Coronary artery (tissue), 2 donors: ENCODE data around the gene AMZ1.

Experiments
- DNase-seq: peaks from one replicate; pipeline ENCODE4 v3.0.0-alpha.2; 2017; ENCODE audit warnings: low spot score
- H3K27ac ChIP-seq, 2 donors: fragments of 200-600 bp; sonication (generic); one replicate each; pipeline ENCODE4 v1.5.1; 2016 to 2019
- H3K4me3 ChIP-seq: fragments of 200-600 bp; sonication (generic); 2 replicates; pipeline ENCODE4 v1.5.1; 2016; ENCODE audit warnings: mild to moderate bottlenecking, moderate library complexity
- TF ChIP-seq, protein P1 (sequence below): fragments of 200-600 bp; sonication (generic); IDR thresholded peaks from one replicate; pipeline ENCODE4 v1.5.1; 2019; ENCODE audit warnings: antibody characterized with exemption

AMZ1 gene

DNA sequence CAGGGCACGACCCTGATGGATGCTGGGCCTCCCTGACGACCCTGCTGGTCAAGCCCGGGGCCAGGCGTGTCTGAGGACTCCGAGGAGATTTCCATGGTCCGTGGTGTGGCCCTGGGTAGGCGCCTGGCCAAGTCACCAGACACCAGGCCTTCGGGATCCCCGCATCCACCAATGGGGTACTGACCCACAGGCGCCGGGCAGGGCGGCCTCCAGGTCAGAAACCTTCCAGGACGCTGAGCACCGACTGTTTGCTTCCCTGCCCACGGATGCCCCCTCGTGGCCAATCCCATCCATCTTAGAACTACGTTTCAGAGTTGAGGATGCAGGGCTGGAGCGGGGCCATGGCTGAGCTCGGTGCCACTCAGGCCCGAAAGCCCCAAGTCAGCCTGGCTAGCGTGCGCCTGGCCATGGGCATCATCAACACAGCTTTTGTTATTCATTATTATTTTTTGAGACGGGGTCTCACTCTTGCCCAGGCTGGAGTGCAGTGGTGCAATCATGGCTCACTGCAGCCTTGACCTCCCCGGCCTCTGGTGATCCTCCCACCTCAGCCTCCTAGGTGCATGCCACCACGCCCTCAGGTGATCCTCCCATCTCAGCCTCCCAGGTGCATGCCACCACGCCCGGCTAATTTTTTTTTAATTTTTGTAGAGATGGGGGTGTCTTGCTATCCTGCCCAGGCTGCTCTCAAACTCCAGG, 7.1 kb upstream of the AMZ1 start:
- H3K27ac ChIP-seq = no peak overlapping the region
- peak; percentile 77 for DNase-seq
- TF ChIP-seq, protein P1, sequence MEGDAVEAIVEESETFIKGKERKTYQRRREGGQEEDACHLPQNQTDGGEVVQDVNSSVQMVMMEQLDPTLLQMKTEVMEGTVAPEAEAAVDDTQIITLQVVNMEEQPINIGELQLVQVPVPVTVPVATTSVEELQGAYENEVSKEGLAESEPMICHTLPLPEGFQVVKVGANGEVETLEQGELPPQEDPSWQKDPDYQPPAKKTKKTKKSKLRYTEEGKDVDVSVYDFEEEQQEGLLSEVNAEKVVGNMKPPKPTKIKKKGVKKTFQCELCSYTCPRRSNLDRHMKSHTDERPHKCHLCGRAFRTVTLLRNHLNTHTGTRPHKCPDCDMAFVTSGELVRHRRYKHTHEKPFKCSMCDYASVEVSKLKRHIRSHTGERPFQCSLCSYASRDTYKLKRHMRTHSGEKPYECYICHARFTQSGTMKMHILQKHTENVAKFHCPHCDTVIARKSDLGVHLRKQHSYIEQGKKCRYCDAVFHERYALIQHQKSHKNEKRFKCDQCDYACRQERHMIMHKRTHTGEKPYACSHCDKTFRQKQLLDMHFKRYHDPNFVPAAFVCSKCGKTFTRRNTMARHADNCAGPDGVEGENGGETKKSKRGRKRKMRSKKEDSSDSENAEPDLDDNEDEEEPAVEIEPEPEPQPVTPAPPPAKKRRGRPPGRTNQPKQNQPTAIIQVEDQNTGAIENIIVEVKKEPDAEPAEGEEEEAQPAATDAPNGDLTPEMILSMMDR = peak; percentile 56
- H3K4me3 ChIP-seq = no peak overlapping the region

DNA sequence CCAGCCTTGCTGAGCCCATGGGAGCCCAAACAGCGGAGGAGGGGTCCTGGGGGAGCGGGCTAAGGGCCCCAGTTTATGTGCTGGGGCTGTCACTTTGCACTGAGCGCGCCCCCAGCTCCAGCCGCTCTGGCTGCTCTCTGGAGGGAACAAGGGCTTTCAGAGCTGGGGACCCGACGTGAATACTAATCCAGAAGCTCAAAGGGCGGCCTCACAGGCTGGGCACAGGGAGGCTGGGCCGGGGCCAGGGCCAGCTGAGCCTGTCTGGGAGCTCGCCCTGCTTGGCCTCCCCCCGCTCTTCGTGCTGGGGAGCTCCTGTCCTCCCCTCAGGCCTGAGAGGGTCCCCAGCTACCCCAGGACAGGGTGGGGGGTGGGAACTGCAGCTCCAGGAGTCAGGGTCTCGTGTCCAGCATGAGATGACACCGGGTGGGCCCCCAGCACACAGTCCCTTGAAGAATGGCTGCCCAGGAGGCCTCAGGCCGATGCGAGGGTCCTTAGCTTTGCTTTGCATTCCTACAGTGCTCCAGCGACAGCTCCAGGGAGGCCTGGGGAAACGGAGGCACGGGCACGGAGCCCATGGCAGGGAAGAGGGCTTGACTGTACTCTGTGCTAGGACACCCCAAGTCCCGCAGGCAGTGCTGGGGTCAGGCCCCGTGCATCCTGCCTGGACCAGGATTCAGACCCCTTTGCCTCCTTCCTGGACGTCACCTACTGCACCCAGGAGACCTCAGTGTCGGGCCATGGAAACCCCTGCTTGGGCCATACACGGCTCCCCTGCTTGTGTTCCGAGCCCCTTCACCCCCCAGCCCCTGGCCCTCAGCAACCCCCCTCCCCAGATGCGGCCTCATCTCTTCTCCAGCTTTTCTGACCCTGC, 5.8 kb upstream of the AMZ1 start:
- DNase-seq = no peak
- TF ChIP-seq, protein P1 = no peak
- Histone ChIP-seq H3K27ac (no peak overlapping the region), H3K4me3 (no peak overlapping the region)

DNA sequence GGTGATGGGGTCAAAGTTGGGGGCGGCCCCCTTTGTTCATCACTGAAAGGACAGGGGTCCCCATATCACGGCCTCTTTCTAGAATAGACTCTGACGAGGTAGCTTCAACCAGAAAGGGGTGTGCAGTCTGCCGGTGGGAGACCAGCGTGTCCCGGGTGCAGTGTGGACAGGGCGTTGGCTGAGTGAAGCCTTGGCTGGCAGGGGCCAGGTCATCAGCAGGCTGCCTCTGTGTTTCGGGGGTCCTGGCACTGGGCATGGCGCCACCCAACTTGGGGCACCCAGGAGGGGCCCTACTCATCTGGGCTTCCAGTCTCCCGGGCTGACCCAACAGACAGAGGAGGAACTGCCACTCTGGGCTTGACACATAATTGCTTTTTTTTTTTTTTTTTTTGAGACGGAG, 3.5 kb upstream of the AMZ1 start:
- TF ChIP-seq, protein P1 = no peak
- Histone ChIP-seq H3K27ac (no peak overlapping the region), H3K4me3 (no peak overlapping the region)
- DNase-seq = no peak

DNA sequence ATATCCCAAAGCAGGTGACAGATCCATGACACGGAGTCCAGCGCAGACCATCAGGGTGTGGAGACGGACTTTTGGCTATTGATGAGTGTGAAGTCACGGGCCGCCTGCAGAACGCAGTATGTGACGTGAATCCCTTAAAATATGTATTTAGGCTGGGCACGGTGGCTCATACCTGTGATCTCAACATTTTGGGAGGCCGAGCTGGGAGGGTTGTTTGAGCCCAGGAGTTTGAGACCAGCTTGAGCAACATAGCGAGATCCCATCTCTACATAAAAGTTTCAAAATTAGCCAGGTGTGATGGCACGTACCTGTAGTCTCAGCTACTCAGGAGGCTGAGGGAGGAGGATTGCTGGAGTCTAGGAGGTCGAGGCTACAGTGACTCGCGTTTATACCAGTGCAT, 1.9 kb upstream of the AMZ1 start:
- TF ChIP-seq, protein P1 = no peak
- H3K4me3 ChIP-seq = no peak overlapping the region
- no peak overlapping the region for H3K27ac ChIP-seq
- DNase-seq = no peak

DNA sequence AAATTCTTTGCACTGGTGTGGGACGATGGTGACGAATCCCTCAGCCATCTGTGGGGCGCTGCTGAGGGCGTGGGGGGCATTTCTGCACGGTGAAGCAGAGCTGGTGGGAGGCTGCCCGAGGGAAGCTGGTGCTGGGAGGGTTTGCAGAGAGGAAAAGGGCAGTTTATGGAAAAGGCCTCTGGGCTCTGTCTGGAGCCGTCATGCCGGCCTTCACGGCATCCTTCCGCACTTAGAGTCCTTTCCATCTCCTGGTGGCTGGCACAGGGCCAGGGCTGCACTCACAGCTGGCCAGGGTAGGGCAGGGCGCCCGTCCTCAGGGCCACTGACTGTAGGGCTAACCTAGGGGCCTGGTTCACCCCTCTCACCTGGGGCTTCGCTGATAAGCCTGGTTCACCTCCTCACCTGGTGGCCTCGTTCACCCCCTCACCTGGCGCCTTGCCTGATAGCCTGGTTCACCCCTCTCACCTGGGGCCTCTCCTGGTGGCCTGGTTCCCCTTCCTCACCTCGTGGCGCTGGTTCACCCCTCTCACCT, 598 bp upstream of the AMZ1 start:
- TF ChIP-seq, protein P1 = no peak
- peak overlapping the region; percentile 68 for H3K4me3 ChIP-seq
- H3K27ac ChIP-seq = no peak overlapping the region
- no peak for DNase-seq

DNA sequence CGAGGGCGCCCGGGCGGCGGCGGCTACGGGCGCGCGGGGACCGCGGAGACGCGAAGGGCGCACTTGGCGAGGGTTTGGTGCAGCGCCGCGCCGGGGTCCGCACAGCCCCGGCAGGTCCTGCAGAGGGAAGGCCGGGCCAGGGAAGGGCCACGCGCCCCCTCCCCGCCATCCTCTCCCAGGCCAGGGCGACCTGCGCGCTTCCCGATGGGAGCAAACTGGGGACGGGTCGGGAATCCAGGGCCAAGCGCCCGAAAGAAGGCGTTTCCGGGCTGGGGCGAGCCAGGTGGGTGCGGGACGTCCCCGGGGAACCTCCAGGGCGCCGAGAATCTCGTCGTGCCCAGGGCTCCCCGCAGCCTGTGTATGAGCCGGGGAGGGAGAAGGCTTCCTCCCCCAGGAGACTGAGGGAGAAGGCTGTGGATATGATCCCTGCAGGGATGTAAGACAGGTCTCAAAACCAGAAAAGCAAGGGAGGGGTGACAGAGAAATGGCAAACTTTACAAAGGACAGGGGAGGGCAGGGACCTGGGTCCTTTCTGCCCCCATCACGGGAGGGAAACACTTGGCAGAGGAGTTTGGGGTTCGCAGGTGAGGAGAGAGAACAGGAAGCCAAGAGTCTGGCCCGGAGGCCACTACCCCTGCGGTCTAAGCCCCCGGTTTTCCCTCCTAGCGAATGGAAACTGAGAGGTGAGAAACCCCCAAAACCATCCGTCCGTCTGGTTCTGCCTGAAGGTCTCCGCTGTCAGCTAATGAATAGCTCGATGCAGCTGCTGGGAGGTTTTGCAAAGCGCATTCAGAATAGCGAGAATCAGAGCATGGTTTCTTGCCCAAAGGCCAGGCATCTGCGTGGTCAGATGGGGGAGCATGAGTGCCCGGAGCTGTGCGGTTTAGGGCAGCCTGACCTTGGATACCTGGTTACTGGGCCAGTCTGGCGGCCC, 674 bp downstream of the AMZ1 start:
- no peak for DNase-seq
- no peak overlapping the region for H3K27ac ChIP-seq
- TF ChIP-seq, protein P1 = no peak
- H3K4me3 ChIP-seq = peak overlapping the region; percentile 68
